ENCODE measurements around the gene SERPIND1.

DNA sequence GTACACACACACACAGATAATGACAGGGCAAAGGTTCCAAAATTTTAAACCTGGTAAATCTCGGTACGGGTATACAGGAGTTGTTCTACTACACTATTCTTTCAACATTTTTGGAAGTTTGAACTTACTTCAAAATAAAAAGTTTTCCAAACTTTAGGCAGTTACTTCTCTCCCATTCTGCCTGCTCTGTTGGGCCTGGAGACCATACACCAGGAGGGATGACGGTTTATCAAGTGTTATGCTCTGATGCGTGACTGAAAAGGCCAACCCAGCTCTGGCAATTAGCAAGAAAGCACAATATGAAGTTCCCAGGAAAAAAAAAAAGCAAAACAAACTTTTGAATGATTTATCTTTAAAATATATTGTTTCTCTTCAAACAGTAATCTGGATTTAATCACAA is 969 bp downstream of the SERPIND1 start:
- TF ChIP-seq, protein P1, sequence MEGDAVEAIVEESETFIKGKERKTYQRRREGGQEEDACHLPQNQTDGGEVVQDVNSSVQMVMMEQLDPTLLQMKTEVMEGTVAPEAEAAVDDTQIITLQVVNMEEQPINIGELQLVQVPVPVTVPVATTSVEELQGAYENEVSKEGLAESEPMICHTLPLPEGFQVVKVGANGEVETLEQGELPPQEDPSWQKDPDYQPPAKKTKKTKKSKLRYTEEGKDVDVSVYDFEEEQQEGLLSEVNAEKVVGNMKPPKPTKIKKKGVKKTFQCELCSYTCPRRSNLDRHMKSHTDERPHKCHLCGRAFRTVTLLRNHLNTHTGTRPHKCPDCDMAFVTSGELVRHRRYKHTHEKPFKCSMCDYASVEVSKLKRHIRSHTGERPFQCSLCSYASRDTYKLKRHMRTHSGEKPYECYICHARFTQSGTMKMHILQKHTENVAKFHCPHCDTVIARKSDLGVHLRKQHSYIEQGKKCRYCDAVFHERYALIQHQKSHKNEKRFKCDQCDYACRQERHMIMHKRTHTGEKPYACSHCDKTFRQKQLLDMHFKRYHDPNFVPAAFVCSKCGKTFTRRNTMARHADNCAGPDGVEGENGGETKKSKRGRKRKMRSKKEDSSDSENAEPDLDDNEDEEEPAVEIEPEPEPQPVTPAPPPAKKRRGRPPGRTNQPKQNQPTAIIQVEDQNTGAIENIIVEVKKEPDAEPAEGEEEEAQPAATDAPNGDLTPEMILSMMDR (IDR thresholded peaks at IDR 0.05): no peak
- TF ChIP-seq POLR2A (IDR thresholded peaks at IDR 0.05): no peak

Measured in Peyer's patch (tissue), 4 donors.